Measurements from ENCODE around the gene TAF1.

DNA sequence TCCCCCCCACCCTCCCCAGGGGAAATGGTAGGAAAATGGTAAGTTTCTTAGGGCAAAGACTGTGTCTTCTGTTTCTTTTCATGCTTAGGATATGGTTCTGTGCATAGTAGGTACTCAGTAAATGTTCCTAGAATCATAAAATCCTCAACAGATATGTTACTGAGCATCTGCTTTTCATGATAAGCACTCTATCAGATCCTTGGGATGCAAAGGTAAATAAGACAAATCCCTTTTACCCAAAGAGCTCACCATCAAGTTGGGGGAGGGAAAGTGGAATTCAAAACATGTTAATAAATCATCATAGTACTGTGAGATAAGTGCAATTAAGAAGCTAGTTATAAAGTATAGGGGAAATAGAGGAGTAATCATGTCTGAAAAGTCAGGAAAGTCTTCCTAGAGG, 98.8 kb downstream of the TAF1 start:
- TF ChIP-seq CTCF (IDR thresholded peaks at IDR 0.05) (no peak), POLR2A (IDR thresholded peaks at IDR 0.05) (no peak)

All from body of pancreas (tissue), 4 donors.